Measurements from ENCODE around the gene SNX8. TPM values are rescaled to one million over a fixed set of nuclear protein-coding genes. Genes with fewer than 3 reads are reported as not detected.
A peak's percentile ranks its signal among the peaks of the same experiment; 100 is the strongest.

SNX8 gene
- total and polyA plus RNA-seq, 2 of the 13 experiments (the other 11 are each of a cell fraction or from before 2014, with no cell fraction given) = 20.6 to 45.2 TPM

- in situ Hi-C loops (cut with HindIII; ENCODE audit: extremely low pct_ligation_motif_present, low pct_unique_long_range_greater_than_20kb) (no loop called here), intact Hi-C loops (cut with micrococcal nuclease; ENCODE audit: unreplicated experiment) (loop anchor here (1.0 kb wide), 1 partner anchor 20 kb away; no protein-coding TSS in a partner anchor)
- Histone ChIP-seq H3K9me3 (ENCODE audit: low read length) (no peaks in the 10 kb centered on the region), H3K4me3 (replicated peaks in 1 of 3; ENCODE audit: insufficient read depth in 1 of 3, low read depth in 2 of 3, low read length in 3 of 3) (no peak overlapping the region), H3K9ac (ENCODE audit: insufficient read depth, low read depth, low read length) (no peak overlapping the region), H4K20me1 (ENCODE audit: insufficient read depth, low read length) (no peaks in the 10 kb centered on the region), H2AFZ (ENCODE audit: low read length) (no peak overlapping the region), H3K79me2 (ENCODE audit: insufficient read depth, low read length) (no peaks in the 10 kb centered on the region), H3K27me3 (ENCODE audit: control insufficient read depth in 1 of 2, insufficient read depth in 2 of 2, low read length in 2 of 2) (no peaks in the 10 kb centered on the region), H3K36me3 (replicated peaks in 1 of 2; ENCODE audit: control insufficient read depth in 1 of 2, insufficient read depth in 2 of 2, low read length in 2 of 2) (peaks cover 8 to 23% of the 10 kb centered on the region in 2 experiments; a peak in 4 of 5 replicates), H3K4me1 (ENCODE audit: insufficient read depth, low read length) (peaks cover 37% of the 10 kb centered on the region), H3K4me2 (ENCODE audit: low read depth, low read length) (no peak overlapping the region), H3K27ac (ENCODE audit: extremely low read length, insufficient read depth, low read length) (no peak overlapping the region)
- WGBS (ENCODE audit: low lambda C conversion rate) = 69% methylated on average over 10 of the region's 10 CpGs
- no peak for FAIRE-seq
- CTCF ChIA-PET (ENCODE audit: low intra/inter-chr PET ratio, low total read pairs) = no interaction called here
- no peak for DNase-seq (ENCODE audit: low spot score)
- ATAC-seq = peak; percentile 18; the same call in 2 of the 3 replicates
- POLR2A ChIA-PET = no interaction called here
- no TSS peak for BruUV-seq (replicated peaks)
- TF ChIP-seq ZNF414 (CRISPR knock-in tag; IDR thresholded peaks at IDR 0.05) (no peak), LCORL (IDR thresholded peaks at IDR 0.05) (no peak), LCORL (CRISPR knock-in tag; IDR thresholded peaks at IDR 0.05) (no peak), FOSL2 (CRISPR knock-in tag; IDR thresholded peaks at IDR 0.05) (peak; percentile 52; the same call in 1 of the 2 replicates), IRF2 (CRISPR knock-in tag; IDR thresholded peaks at IDR 0.05) (no peak), ZNF253 (CRISPR knock-in tag; IDR thresholded peaks at IDR 0.05; ENCODE audit: borderline replicate concordance) (no peak), MAFK (conservative IDR thresholded peaks at IDR 0.05 in 1 of 2, IDR thresholded peaks at IDR 0.05 in 1 of 2; ENCODE audit: low read length in 2 of 2) (peak in 1 of 2 experiments; percentile 40; a peak in 3 of 4 replicates), ZNF687 (CRISPR knock-in tag; IDR thresholded peaks at IDR 0.05) (peak; percentile 67), TMF1 (CRISPR knock-in tag; IDR thresholded peaks at IDR 0.05; ENCODE audit: low read depth) (no peak), GTF2F1 (IDR thresholded peaks at IDR 0.05; ENCODE audit: low read length) (no peak), ZNF263 (CRISPR knock-in tag; IDR thresholded peaks at IDR 0.05) (no peak), ATM (IDR thresholded peaks at IDR 0.05; ENCODE audit: borderline replicate concordance) (no peak), BATF2 (CRISPR knock-in tag; IDR thresholded peaks at IDR 0.05) (no peak), ZBTB38 (CRISPR knock-in tag; IDR thresholded peaks at IDR 0.05) (peak; percentile 49), ZNF276 (CRISPR knock-in tag; IDR thresholded peaks at IDR 0.05; ENCODE audit: low read depth) (no peak), HNRNPK (IDR thresholded peaks at IDR 0.05; ENCODE audit: low read depth, low read length, poor library complexity, severe bottlenecking) (peak; percentile 74), NR2F1 (CRISPR knock-in tag; IDR thresholded peaks at IDR 0.05) (peak in 1 of 2 experiments; percentile 44; a peak in 1 of 4 replicates), MLX (CRISPR knock-in tag; IDR thresholded peaks at IDR 0.05) (no peak)
Measured at GRCh38 chr7:2266911-2267310, 47.3 kb downstream of the SNX8 start.

Measured in HepG2 (cell line).